Measurements from ENCODE around the gene ADORA2A. TPM values are rescaled to one million over a fixed set of nuclear protein-coding genes. Genes with fewer than 3 reads are reported as not detected.

The ADORA2A gene
- total and polyA plus RNA-seq, 2 of the 8 experiments (the other 6 are each of a cell fraction or from before 2014, with no cell fraction given): 7.1 to 20.3 TPM

- no peak for TF ChIP-seq SAP30 (IDR thresholded peaks at IDR 0.05; ENCODE audit: insufficient read depth, insufficient replicate concordance, low read length)
- TF ChIP-seq RAD21 (IDR thresholded peaks at IDR 0.05 in 1 of 2, conservative IDR thresholded peaks at IDR 0.05 in 1 of 2; ENCODE audit: low read depth in 2 of 2, low read length in 2 of 2): no peak
- TF ChIP-seq GABPA (IDR thresholded peaks at IDR 0.05; ENCODE audit: borderline replicate concordance, insufficient read depth, low read length): no peak
- TF ChIP-seq CHD2 (IDR thresholded peaks at IDR 0.05; ENCODE audit: low read length): no peak
- no peak for TF ChIP-seq SRF (IDR thresholded peaks at IDR 0.05; ENCODE audit: low read depth, low read length)
These were observed 33.6 kb upstream of the ADORA2A start (continued) for GRCh38 chr22:24393848-24394247.
